ENCODE results near the gene PRKCH.

PRKCH gene

DNA sequence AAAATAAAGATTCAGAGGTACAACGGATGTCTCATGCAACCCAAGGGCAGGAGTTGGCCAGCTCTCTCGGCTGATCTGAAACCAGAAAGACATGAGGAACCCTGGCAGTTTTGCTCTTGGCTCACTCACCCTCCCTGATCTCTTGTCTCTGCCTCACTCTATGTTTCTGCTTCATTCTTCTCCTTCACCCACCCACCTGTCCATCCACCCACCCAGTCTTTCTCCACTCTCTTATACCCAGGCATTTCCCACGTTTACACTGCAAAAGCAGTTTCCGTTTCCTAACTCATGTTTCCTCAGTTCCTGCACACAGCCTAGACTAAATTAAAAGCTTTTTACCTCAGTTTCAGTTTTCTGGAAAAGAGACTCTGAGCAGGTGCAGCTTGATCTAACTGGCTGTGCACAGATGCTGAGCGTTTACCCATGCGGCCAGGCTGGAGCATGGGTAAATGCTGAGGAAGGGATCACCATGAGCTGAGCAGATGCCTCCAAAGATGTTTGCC, 157.6 kb downstream of the PRKCH start:
- DNase-seq = no peak

DNA sequence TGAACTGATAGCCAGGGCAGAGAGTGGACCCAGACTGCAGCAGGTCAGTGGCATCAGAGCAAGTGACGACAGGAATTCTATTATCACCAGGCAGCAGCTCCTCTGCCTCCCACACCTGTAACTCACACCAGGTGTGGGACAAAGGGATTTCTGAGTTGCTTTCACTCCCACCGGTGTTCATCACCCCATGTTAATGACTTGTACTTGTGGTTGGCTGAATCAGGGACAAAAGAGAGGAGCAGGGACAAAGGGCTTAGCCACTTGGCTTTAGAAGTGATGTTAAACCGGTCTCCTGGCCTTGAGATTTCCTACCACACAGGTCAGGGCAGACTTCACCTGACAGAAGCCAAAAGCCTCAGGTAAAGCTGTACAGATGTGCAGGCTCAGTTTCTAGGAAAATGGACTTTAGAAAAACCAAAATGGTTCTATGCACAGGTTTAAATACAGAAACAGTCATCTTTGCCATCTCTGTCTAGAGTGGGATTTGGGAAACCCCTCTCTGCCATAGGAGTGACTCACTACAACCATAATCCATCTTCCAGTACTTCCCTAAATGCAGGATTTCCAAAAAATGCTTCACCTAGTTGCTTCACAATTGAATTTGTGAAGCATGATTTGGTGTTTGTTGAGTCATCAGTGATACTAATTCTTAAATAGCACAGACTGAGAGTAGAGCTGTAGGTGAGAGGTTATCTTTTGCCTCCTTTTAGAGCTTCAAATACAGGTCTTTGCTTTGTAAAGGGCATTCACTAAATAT, 158.5 kb downstream of the PRKCH start:
- no peak for DNase-seq

DNA sequence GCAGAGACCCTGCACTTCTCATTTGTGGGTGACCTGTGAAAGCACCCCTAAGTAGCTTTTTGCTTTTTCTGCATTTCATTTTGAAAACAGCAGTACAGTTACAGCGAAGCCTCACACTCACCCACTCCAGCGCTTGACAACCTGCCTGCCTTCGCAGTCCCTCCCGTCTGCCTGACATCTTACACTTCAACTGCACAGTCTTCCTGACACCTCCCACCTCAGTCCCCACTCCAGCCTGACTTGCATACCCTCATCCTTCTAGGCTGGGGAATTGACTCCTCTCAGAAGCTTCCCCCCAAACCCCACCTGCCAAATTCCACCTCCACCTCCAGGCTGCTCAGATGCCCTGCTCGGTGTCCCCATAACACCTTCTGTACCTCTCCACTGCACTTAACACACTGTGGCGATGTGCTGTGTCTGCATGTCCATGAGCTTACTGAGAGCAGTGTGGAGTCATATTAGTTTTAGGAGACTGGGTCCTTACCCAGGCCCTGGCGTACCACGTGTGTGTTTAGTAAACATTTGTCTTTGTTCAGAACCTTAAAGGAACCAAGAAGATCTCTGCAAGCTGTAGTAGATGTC, 159.4 kb downstream of the PRKCH start:
- no peak for DNase-seq

DNA sequence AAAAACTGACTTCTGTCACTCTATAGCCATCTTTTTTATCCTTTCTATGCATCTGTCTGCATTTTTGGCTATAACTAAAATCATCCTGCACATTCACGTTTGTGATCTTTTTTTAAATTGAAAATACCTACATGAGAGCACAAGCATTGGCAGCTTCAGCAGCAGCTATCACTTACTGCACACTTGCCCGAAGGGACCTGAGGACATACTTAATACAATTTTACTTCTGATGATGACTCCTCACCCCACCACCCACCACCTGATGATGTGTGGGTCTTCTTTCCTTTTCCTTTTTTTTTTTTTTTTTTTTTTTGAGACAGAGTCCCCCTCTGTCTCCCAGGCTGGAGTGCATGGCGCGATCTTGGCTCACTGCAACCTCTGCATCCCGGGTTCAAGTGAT, 160.3 kb downstream of the PRKCH start:
- no peak for DNase-seq

DNA sequence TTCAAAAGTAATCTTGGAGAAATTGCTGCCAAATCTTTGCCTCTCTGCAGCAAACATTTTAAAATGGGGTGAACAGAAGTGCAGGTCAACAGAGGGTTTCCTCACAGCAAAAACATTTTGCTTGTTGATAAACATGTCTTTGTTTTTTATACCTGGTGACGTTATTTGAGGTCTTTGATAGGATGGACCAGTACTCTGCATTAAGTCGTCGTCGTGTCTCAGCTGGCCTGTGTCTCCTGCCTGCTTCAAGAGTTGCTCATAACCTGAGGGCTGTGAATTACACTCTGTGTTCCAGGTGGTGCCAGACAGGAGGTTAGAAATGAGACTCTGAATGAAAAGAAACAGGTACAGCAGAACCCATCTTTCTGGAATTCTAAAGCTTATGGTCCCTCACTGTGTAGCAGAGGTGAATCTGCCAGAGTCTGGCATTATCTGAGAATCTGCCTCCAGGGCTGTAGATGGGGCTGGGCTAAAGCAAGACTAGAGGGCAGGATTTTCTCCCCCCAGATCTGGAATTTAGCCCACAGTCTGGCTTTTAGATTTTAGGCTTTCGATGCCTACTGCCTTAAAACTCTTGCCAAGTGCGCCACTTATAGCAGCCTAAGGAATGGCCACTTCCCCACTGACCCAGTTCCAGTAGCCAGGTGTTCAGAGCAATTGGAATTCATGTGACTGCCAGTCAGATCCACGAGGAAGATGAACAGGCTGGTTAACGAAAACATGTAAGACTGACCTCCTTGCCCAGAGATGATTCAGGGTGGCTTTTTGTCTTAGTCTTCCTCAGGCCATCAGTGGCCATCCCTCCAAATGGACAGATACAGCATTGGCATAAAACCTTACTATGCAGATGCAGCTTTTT, 161.2 kb downstream of the PRKCH start:
- DNase-seq = no peak

DNA sequence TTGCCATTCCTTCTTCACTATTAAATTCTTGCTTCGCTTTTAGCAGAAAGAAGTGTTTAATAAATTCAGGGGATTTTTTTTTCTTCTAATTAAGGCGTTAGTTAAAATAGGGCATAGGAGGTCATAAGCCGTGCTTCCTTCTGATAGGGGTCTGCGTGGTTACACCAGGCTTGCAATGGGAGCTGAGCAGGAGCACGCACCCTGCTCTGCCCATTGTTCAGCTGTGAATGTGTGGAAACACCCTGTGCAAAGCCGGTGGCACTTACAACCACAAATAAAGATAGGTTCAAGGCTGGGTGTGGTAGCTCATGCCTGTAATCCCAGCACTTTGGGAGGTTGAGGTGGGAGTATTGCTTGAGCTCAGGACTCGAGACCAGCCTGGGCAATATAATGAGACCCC, 162.1 kb downstream of the PRKCH start:
- no peak for DNase-seq

DNA sequence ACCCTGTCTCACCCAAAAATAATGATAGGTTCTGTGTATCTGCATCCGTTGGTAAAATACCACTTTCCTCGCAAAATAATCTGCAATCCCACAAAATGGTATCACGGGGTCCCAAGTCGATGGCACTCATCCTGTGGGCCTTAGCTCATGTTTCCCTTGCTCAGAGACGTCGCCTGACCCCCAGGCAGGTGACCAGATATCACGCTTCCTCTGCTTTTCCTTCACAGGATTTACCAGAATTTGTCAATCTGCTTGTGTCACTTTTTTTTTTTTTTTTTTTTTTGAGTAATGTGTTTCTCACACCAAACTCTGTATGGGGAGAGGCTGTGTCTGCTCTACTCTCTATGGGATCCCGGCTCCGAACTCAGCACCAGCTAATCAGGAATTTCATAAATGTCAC, 162.7 kb downstream of the PRKCH start:
- no peak for DNase-seq

DNA sequence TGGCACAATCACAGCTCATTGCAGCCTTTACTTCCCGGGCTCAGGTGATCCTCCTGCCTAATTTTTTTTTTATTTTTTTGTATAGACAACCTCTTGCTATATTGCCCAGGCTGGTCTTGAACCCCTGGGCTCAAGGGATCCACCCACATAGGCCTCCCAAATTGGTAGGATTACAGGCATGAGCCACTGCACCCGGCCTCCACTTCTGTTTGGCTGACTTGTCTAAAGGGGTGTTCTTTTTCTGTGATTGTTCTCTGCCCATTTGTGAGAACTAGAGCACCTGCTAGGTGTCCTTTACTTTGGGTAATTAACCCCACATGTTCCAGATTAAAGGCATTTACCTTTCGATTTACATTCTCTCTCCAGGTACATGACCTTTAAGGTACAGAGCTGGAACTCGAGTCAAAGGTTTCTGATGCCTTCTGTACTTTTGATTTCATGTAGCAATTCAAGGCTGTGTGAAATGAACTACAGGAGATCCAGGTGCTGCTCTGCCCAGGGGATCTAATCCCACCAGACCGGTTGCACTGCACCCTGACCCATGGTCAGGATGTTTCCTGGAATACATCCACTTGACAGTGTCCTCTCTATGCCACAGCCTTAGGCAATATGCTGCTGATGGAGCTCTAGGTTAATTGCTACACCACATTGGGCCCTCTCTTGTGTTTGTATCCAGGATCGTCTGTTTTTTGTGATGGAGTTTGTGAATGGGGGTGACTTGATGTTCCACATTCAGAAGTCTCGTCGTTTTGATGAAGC, 163.6 kb downstream of the PRKCH start:
- no peak for DNase-seq

DNA sequence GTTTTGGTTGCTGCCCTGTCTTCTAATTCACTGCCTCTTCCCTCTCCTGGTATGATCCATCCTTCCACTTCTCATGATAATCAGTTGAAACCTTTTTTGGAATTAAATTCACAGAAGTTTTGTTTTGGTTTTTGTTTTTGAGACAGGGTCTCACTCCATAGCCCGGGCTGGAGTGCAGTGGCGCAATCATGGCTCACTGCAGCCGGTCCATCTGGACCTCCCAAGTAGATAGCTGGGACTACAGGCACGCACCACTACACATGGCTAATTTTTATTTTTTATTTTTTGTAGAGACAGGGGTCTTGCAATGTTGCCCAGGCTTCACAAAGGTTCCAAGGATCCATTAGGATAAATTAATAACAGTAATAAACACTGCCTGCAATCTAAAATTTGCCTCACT, 164.3 kb downstream of the PRKCH start:
- DNase-seq = no peak

DNA sequence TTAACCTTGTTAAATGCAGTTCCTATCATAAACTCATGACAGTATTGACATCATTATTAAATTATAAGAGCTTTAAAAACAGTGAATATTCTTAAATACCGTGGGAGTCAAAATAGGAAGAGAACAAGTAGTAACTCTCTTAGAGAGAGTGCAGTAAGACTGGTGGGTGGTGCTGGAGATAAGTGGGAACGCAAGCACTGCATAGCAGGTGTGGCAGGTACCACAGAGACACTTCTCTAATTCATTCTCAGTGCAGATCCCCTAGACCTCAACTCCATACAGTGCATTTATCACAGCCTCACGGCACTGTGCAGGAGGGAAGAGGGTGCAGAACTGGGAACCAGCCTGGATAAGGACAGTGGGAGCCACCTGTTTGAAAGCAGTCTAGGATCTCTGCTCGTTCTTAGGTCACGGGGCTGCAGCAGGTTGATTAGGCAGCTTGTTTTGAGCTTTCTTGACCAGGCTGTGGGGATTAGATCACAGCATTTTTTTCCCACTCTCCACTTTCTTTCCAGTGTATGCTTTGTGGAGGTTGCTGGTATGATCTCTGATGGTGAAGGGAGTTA, 165.6 kb downstream of the PRKCH start:
- no peak for DNase-seq

DNA sequence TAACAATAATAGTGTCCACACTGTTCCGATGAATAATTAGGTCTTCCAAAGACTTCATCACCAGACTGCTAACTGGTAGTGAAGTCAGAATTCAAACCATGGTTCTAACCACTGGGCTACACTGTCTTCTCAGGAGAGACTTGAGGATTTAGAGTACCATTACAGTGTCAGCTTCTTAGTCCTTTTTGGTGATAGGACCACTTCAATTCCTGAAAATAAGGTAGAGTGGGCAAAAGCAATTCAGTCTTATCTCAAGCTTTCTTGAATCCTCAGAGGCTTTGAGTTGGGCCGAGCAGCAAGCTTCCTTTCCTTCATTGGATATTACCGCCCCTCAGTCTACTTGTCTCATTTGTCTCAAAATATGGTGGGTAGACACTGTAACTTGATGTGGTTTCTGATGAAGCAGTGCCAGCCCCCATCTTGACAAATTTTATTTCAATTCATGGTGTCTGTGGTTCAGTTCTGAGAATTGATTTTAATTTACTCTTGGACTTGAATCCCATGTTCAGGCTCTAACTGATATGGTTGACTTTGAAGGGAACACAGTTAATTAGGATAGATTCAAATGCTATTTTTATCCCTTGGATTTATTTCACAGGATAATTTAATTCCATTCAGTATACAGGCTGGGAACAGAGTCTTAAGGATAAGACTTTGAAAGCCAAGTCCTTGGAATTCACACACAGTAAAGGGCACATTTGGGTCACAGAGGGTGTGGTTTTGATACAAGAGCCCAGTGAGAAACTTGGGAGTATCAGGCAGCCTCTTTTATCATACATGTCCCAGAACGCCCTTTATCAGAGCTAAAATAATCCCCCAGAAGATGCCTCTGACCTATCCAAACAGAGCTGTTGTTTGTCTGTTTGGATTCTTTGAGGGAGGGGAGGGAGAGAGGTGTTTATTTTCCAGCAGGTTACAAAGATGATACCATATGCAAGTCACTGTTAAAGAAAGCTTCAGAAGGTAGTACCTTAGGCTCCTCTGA, 167.3 kb downstream of the PRKCH start:
- no peak for DNase-seq

DNA sequence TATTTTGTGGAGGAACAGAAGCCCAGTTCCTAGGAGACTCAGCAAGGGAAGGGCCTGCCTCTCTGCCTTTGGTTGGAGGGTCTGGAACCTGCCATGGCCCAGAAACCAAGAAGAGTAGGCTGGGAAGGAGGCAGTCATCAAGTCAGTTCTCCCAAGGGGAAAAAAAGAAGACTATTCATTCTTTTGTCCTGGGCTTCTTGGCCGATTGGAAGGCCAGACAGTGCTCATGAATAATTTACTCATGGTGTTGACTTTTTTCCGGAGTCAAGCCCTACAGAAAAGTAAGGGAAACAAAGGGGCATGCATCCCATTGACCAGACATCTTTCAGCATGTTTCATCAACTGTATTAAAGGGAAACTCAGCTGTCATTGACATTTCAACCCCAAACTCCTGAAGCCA, 168.1 kb downstream of the PRKCH start:
- DNase-seq = no peak

DNA sequence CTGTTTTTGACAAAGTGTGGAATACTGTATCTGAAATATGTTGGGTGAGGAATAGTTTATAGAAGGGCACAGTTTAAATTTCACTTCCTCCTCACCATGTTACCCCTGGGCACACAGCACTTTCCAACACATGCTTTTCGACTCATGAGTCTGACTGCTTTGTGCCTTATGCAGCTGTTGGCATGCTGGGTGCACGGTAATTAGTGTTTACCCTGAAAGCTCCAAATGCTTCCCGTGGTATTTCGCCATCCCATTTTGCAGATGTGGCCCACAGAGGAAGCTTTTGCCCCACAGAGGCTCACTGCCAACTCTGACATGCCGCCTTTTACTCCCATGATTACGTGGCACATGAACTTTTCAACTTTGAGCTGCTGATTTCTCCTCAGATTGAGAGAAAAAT, 168.6 kb downstream of the PRKCH start:
- no peak for DNase-seq

DNA sequence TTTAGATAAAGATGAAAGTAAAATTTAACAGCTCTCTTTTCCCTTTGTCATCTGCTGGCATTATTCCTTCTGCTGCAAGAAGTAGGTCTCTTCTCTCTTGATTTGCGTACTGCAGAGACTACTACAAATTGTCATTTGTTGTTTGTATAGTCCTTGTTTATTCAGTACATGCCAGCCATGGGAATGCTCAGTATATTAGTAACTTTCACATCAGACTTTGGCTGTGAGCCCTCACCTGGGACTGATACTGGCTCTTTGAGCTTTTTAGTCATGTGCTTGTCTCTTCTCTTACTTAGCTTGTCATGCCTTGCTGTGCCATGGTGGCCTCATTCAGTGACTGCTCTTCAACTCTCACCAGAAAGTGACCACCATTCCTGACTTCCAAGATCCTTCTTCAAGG, 169.8 kb downstream of the PRKCH start:
- no peak for DNase-seq

DNA sequence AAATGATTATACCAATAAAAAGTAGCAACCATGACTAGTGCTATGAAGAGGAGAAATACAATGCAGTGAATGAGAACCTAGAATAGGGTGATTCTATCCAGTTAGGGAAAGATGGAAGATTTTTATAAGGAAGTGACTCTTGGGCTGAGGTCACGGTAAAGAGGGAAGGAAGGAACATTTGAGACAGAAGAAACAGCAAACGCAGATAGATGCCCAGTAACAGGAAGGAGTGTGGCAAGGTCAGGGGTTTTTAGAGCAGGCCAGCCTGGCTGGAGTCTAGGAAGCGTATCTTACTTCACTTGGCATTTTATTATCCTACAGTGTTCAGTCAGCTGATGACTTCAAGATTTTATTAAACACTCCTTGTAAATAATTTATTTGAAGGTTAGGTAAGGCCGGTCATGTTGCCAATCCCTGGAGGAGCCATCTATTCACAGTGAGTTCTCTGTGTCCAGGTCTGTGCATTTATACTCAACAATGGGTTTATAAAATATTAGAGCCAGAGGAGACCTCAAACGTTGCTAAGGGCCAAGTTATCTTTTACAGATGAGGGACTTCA, 170.6 kb downstream of the PRKCH start:
- DNase-seq = no peak

DNA sequence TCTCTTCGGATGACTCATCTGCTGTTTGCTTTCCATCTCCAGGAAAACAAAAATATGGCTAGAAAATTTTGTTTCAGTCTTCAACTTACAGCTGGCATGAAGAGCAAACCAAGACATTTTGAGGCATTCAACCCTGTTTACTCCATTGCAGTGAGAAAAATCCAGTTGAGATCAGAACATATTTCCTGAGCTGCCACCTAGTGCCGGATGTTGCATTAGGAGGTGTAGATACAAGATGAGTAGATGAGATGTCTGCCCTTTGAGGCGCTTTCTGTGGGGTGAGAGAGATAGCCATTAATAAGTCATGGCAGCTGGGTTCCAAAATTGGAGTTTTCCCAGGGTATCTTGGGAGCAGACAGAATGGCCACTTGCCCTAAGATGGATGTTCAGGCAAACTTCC, 171.1 kb downstream of the PRKCH start:
- DNase-seq = no peak

DNA sequence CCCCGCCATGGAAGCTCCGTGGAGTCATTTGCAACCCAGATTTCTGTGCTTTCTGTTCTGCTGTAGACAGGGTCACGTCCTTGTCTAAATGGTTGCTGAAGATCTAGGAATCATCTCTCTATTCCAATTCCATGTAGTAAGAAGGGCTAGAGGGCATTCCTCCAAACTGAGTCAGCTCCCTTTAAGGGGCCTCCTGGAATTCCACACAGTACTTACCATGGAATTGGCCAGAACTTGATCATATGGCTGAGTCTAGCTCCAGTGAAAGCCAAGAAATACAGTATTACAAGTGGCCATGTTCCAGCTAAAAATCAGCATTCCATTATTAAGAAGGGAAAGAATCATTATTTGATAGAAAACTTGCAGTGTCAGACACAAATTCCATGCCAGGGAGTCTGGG, 171.9 kb downstream of the PRKCH start:
- no peak for DNase-seq

DNA sequence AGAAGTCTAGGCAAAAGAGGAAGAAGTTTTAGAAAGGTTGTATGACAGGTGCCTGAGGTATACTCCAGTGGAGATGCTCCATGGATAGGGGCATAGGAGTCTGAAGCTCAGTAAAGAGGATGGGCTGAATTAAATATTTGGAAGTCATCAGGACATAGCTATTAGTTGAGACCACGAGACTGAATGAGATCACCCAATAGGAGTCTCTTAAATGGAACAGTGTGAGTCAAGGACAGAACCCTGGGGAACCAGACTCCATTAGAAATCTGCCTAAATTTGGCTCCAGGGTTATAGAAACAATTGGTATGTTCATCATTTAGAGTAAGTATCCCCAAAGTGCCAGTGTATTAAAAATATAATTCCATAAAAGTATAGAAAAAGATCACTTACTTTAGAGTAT, 172.6 kb downstream of the PRKCH start:
- no peak for DNase-seq

DNA sequence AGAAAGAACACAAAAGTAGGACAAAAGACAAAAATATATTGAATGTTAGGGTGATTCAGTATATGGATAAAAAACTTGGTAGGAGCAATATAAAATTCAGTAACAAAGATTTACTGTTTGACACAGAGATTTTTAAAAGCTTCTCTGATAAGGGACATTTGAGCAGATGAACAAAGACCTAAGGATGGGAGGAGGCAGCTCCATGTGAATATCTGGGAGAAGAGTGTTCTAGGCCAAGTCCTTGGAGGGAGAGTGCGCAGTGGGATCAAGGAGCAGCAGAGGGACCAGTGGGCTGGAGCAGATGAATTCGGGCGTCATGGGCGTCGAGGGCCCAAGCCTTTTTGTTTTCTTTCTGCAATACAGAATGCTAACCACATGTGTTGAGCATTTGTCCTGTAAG, 174.4 kb downstream of the PRKCH start:
- no peak for DNase-seq

DNA sequence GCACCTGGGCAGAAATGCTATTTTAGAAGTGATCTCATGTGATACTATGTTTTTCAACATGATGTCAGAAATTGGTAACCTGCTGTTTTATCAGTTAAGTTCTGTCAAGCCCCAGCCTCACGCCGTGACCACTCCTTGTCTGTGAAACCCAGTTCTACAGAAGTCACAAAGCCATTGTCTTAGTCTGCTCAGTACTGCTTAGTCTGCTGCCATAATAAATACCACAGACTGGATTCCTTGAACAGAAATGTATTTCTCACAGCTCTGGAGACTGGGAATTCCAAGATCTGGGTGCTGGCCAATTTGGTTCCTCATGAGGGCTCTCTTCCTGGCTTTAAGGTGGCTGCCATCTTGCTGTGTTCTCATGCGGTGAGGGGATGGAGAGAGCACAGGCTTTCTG, 176.9 kb downstream of the PRKCH start:
- DNase-seq = no peak

DNA sequence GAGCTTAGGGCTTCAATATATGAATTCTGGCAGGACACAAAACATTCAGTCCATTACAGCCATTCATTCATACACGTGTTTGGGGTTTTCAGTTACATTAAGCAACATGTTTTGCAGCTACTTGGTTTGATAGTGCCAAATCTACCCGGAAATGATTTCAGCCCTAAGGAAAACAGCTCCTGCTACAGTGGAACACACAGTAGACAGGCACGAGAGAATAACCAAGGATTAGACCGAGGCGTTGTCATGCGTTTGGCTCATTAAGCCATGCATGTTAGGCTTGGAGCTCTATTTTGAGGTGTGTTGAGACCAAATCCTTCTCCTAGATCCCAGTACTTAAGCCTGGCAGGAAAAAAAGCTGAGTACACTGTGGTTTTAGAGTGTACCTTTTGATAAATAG, 177.4 kb downstream of the PRKCH start:
- DNase-seq = no peak
